C4-2B (cell line): ENCODE measurements around the gene NXPH1.

Source experiments
- CTCF ChIP-seq: fragments of 450-650 bp; conservative IDR thresholded peaks from 2 replicates; pipeline ENCODE4 v1.5.1; 2017; ENCODE audit warnings: mild to moderate bottlenecking
- ZFX ChIP-seq: fragments of 450-650 bp; IDR thresholded peaks from 2 replicates; pipeline ENCODE4 v1.6.1; 2017

- TF ChIP-seq CTCF (no peak), ZFX (no peak)
Measured at GRCh38 chr7:8435095-8435494, 1.7 kb downstream of the NXPH1 start.
